H1 (cell line): ENCODE data around the gene FAM184B. TPM values are rescaled to one million over a fixed set of nuclear protein-coding genes. Genes with fewer than 3 reads are reported as not detected.

ENCODE experiments used
- CTCF ChIA-PET: fragments of 300-600 bp; sonication (Branson Sonifier 250); formaldehyde crosslinking; loops from one replicate; lab custom pipeline; 2021; ENCODE audit not compliant: partially characterized antibody; lab: Charles Lee
- POLR2A ChIA-PET: fragments of 300-600 bp; sonication (Branson Sonifier 250); formaldehyde crosslinking; loops from one replicate; lab custom pipeline; 2021; ENCODE audit warnings: inconsistent platforms; ENCODE audit not compliant: partially characterized antibody; lab: Charles Lee
- DNase-seq, 2 experiments: peaks; one replicate each; pipeline versions ENCODE4 v3.0.0 to v3.0.0-alpha.2; 2010 to 2022; ENCODE audit warnings: low spot score in 2 of 2, low read depth in 1 of 2, mixed read lengths in 1 of 2
- FAIRE-seq: peaks from 2 replicates; lab custom pipeline; 2011; peaks lifted over from hg19 to GRCh38; lab: Jason Lieb, UNC
- H2AFZ ChIP-seq: 2 replicates; pipeline ENCODE4 v1.8.1; 2012; ENCODE audit warnings: low read length, inconsistent platforms
- H2AK5ac ChIP-seq: 2 replicates; pipeline ENCODE4 v1.6.1; 2013; ENCODE audit warnings: low read depth, low read length
- H2BK120ac ChIP-seq: replicated peaks from 2 replicates; pipeline ENCODE3; 2013; ENCODE audit warnings: low read depth, low read length, inconsistent platforms
- H2BK12ac ChIP-seq: 2 replicates; pipeline ENCODE4 v1.6.1; 2013; ENCODE audit warnings: low read depth, low read length
- H2BK15ac ChIP-seq: 2 replicates; pipeline ENCODE4 v1.6.1; 2013; ENCODE audit warnings: low read length
- H2BK20ac ChIP-seq: 2 replicates; pipeline ENCODE4 v1.6.1; 2013; ENCODE audit warnings: low read length
- H2BK5ac ChIP-seq: 2 replicates; pipeline ENCODE4 v1.6.1; 2013; ENCODE audit warnings: low read depth, low read length
- H3K14ac ChIP-seq: 2 replicates; pipeline ENCODE4 v1.6.1; 2013; ENCODE audit warnings: inconsistent platforms; ENCODE audit not compliant: insufficient read length
- H3K18ac ChIP-seq: 2 replicates; pipeline ENCODE4 v1.6.1; 2013; ENCODE audit warnings: low read length; ENCODE audit errors: extremely low read depth
- H3K23ac ChIP-seq: 2 replicates; pipeline ENCODE4 v1.6.1; 2013; ENCODE audit warnings: inconsistent platforms; ENCODE audit not compliant: insufficient read length
- H3K23me2 ChIP-seq: 2 replicates; pipeline ENCODE4 v1.6.1; 2013; ENCODE audit warnings: low read depth, low read length
- H3K27ac ChIP-seq: 2 replicates; pipeline ENCODE4 v1.6.1; 2011; ENCODE audit warnings: low read depth, low read length, inconsistent platforms
- H3K27me3 ChIP-seq, 4 experiments: replicated peaks in 1 of 4; 1 replicate in 1 of 4; 2 replicates in 3 of 4; pipeline versions ENCODE4 v1.6.1 to v1.8.1; 2011 to 2013; ENCODE audit warnings: low read length in 3 of 4, mild to moderate bottlenecking in 3 of 4, inconsistent platforms in 2 of 4, mixed read lengths in 2 of 4, moderate library complexity in 1 of 4; ENCODE audit not compliant: control insufficient read depth in 3 of 4, insufficient read depth in 3 of 4; ENCODE audit errors: extremely low read depth in 1 of 4
- H3K36me3 ChIP-seq, 4 experiments: 2 replicates each; pipeline versions ENCODE4 v1.6.1 to v1.8.1; 2011 to 2013; ENCODE audit warnings: mild to moderate bottlenecking in 4 of 4, low read length in 3 of 4, moderate library complexity in 2 of 4, control low read depth in 1 of 4, inconsistent platforms in 1 of 4; ENCODE audit not compliant: insufficient read depth in 4 of 4, control insufficient read depth in 2 of 4
- H3K4ac ChIP-seq: replicated peaks from 2 replicates; pipeline ENCODE3; 2013; ENCODE audit warnings: low read length, low read depth, mixed read lengths, inconsistent platforms; ENCODE audit not compliant: insufficient read length
- H3K4me1 ChIP-seq, 4 experiments: replicated peaks in 1 of 4; 1 replicate in 1 of 4; 2 replicates in 3 of 4; pipeline versions ENCODE4 v1.6.1 to v1.8.1; 2011 to 2013; ENCODE audit warnings: low read length in 3 of 4, inconsistent platforms in 2 of 4, mixed read lengths in 1 of 4; ENCODE audit not compliant: insufficient read depth in 4 of 4, control insufficient read depth in 3 of 4
- H3K4me2 ChIP-seq, 2 experiments: 2 replicates each; pipeline versions ENCODE4 v1.6.1 to v1.8.1; 2011 to 2013; ENCODE audit warnings: low read depth in 2 of 2, low read length in 2 of 2, control low read depth in 1 of 2, inconsistent platforms in 1 of 2, mild to moderate bottlenecking in 1 of 2; ENCODE audit not compliant: insufficient read depth in 1 of 2
- H3K4me3 ChIP-seq, 4 experiments: fragments of 200-600, 300-600 bp in 1 of 4; sonication (generic), shearing (Covaris generic), sonication (Bioruptor Twin) in 1 of 4; 2 replicates each; pipeline versions ENCODE4 v1.5.1 to v1.8.1; 2011 to 2016; ENCODE audit warnings: low read length in 4 of 4, low read depth in 3 of 4, control low read depth in 2 of 4, inconsistent platforms in 2 of 4, mild to moderate bottlenecking in 2 of 4, mixed read lengths in 1 of 4, moderate library complexity in 1 of 4; ENCODE audit not compliant: insufficient read depth in 2 of 4; ENCODE audit errors: extremely low read depth in 1 of 4
- H3K56ac ChIP-seq: replicated peaks from 2 replicates; pipeline ENCODE3; 2013; ENCODE audit warnings: low read depth, mild to moderate bottlenecking, mixed read lengths, low read length, inconsistent platforms; ENCODE audit not compliant: insufficient read length
- H3K79me1 ChIP-seq: 2 replicates; pipeline ENCODE4 v1.6.1; 2013; ENCODE audit warnings: low read depth, low read length, control low read depth
- H3K79me2 ChIP-seq, 2 experiments: 2 replicates each; pipeline versions ENCODE4 v1.6.1 to v1.8.1; 2012 to 2013; ENCODE audit warnings: low read length in 2 of 2, mild to moderate bottlenecking in 2 of 2, inconsistent platforms in 1 of 2; ENCODE audit not compliant: insufficient read depth in 2 of 2, control insufficient read depth in 1 of 2
- H3K9ac ChIP-seq, 4 experiments: replicated peaks in 1 of 4; 1 replicate in 1 of 4; 2 replicates in 3 of 4; pipeline versions ENCODE4 v1.6.1 to v1.8.1; 2011 to 2013; ENCODE audit warnings: low read depth in 3 of 4, low read length in 3 of 4, control low read depth in 2 of 4, mild to moderate bottlenecking in 2 of 4, moderate library complexity in 2 of 4, inconsistent platforms in 1 of 4; ENCODE audit errors: extremely low read depth in 1 of 4
- H3K9me3 ChIP-seq, 2 experiments: 2 replicates each; pipeline versions ENCODE4 v1.6.1 to v1.8.1; 2012 to 2013; ENCODE audit warnings: mild to moderate bottlenecking in 2 of 2, moderate library complexity in 2 of 2, control low read depth in 1 of 2, inconsistent platforms in 1 of 2, low read depth in 1 of 2, low read length in 1 of 2, mixed read lengths in 1 of 2; ENCODE audit not compliant: insufficient read depth in 2 of 2
- H4K20me1 ChIP-seq, 2 experiments: replicated peaks in 1 of 2; 2 replicates each; pipeline versions ENCODE3 to v1.8.1; 2011 to 2013; ENCODE audit warnings: inconsistent platforms in 2 of 2, low read length in 2 of 2, mild to moderate bottlenecking in 1 of 2; ENCODE audit not compliant: insufficient read depth in 2 of 2, control insufficient read depth in 1 of 2
- H4K5ac ChIP-seq: 2 replicates; pipeline ENCODE4 v1.6.1; 2013; ENCODE audit warnings: low read length, low read depth, mixed read lengths, inconsistent platforms; ENCODE audit not compliant: insufficient read length
- H4K8ac ChIP-seq: 2 replicates; pipeline ENCODE4 v1.8.0; 2013; ENCODE audit warnings: mild to moderate bottlenecking, moderate library complexity, low read length, inconsistent platforms; ENCODE audit not compliant: insufficient read depth; ENCODE audit errors: extremely low read depth
- H4K91ac ChIP-seq: replicated peaks from 2 replicates; pipeline ENCODE3; 2013; ENCODE audit warnings: low read length, mixed read lengths, inconsistent platforms; ENCODE audit not compliant: insufficient read length
- CBX8 ChIP-seq: fragments of 300-800, 300-1000 bp; sonication (generic); IDR thresholded peaks from 2 replicates; pipeline ENCODE4 v1.7.1; 2016; ENCODE audit warnings: low read depth, low read length, borderline replicate concordance
- GTF2F1 ChIP-seq: IDR thresholded peaks from 2 replicates; pipeline ENCODE4 v1.6.1; 2012; ENCODE audit warnings: low read depth, low read length, improper control_type of control experiment, borderline replicate concordance
- RAD21 ChIP-seq, 2 experiments: IDR thresholded peaks in 1 of 2; conservative IDR thresholded peaks in 1 of 2; 2 replicates each; pipeline ENCODE4 v1.6.1; 2011; ENCODE audit warnings: low read depth in 2 of 2, low read length in 2 of 2, improper control_type of control experiment in 1 of 2, inconsistent platforms in 1 of 2, mild to moderate bottlenecking in 1 of 2, moderate library complexity in 1 of 2
- RBBP5 ChIP-seq: IDR thresholded peaks from 2 replicates; pipeline ENCODE4 v1.7.1; 2012; ENCODE audit warnings: low read depth, mild to moderate bottlenecking, inconsistent platforms, low read length, moderate library complexity, borderline replicate concordance
- RFX5 ChIP-seq: IDR thresholded peaks from 2 replicates; pipeline ENCODE4 v1.6.1; 2011; ENCODE audit warnings: low read depth, low read length, improper control_type of control experiment, borderline replicate concordance
- SIRT6 ChIP-seq: IDR thresholded peaks from one replicate; pipeline ENCODE4 v1.7.1; 2012; ENCODE audit warnings: low read length, inconsistent platforms
- SP4 ChIP-seq: IDR thresholded peaks from 2 replicates; pipeline ENCODE4 v1.6.1; 2012; ENCODE audit warnings: low read length, inconsistent platforms
- SUZ12 ChIP-seq: fragments of 200-600 bp; sonication (generic); IDR thresholded peaks from 2 replicates; pipeline ENCODE4 v1.6.1; 2012; ENCODE audit warnings: mild to moderate bottlenecking, inconsistent platforms, low read length, moderate library complexity, mixed read lengths
- TEAD4 ChIP-seq: IDR thresholded peaks from 2 replicates; pipeline ENCODE4 v1.6.1; 2012; ENCODE audit warnings: low read depth, low read length, inconsistent platforms, mixed read lengths
- ZNF274 ChIP-seq: IDR thresholded peaks from 2 replicates; pipeline ENCODE4 v1.7.0; 2012; ENCODE audit warnings: low read length, borderline replicate concordance; ENCODE audit errors: extremely low read depth
- WGBS, 2 experiments: shearing (Covaris generic) in 1 of 2; methylation state at CpG; one replicate each; pipeline versions ENCODE4 v1.1.6 to v1.1.7; 2013 to 2015; ENCODE audit warnings: low lambda C conversion rate in 2 of 2, mixed read lengths in 2 of 2, inconsistent platforms in 1 of 2, low coverage in 1 of 2, missing lambda C conversion rate in 1 of 2; ENCODE audit not compliant: insufficient replicate concordance in 2 of 2, insufficient coverage in 1 of 2, insufficient read length in 1 of 2; ENCODE audit errors: extremely low coverage in 1 of 2, missing lambda C conversion rate in 1 of 2; 5-methylcytosine and 5-hydroxymethylcytosine counted together
- polyA plus RNA-seq, 7 experiments: library from polyadenylated mRNA; depleted of rRNA in 3 of 7; stranded (reverse) in 5 of 7; unstranded in 2 of 7; fragments of >200 nt in 5 of 7; fragments of 200-250 nt in 2 of 7; gene quantifications; 1 replicate in 5 of 7; 2 replicates in 1 of 7; 4 replicates in 1 of 7; pipeline versions ENCODE4 v1.2.1 to v1.2.3, GENCODE V29; 2011 to 2013; ENCODE audit warnings: missing spikeins in 2 of 7, mixed read lengths in 2 of 7
- total RNA-seq: library from RNA; stranded (reverse); fragmentation: NEBNext Ultra II Directional; extraction: Animal tissue kit (Norgen Biotek cat#: 25700); gene quantifications from 2 replicates; pipeline ENCODE4 v1.2.1, GENCODE V29; 2021
- TF ChIP-seq, protein P1 (sequence below): IDR thresholded peaks from 2 replicates; pipeline ENCODE4 v1.6.1; 2012; ENCODE audit warnings: inconsistent platforms

FAM184B gene
- total and polyA plus RNA-seq, 2 of the 8 experiments (the other 6 are each of a cell fraction or from before 2014, with no cell fraction given): 0.05 to 0.39 TPM

DNA sequence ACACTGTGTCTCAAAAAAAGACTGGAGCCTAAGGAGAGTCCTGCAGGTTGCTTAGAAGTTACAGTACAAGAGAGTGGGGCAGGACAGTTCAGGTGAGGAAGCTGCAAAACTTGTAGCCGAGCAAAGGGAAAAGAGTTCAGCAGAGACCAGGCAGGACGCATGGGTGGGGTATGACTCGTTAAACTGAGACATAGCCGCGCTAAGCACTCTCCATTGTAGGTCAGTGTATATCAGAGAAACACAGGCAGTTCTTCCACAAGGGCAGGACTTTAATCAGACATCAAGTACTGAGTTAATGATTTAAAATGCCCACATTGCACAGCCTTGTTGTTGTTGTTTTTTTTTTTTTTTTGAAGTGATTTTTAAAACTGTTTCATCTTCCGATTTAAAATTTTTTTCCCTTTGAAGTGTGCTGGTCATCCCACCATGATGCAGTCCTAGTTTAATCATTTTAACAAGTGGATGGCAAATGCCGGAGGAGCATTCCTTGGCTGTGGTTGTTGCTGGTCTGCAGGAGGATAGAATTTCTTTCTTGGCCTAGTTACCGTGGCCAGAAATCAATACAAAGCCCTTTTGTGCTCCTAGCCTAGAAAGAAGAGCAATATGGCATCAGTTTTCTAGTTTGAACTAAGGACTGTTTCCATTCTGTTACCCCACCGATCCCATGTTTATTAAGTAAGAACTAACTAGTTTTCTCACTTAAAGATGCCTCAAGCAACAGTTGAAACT lies 194.2 kb downstream of the FAM184B start:
- Histone ChIP-seq H3K4me2 (no peak overlapping the region), H2AFZ (no peak overlapping the region), H3K4ac (no peak overlapping the region), H4K8ac (no peak overlapping the region), H3K27me3 (no peaks in the 10 kb centered on the region), H2AK5ac (no peak overlapping the region), H4K20me1 (peaks cover 0 to 2% of the 10 kb centered on the region in 2 experiments), H2BK20ac (no peak overlapping the region), H2BK5ac (no peak overlapping the region), H3K9me3 (no peaks in the 10 kb centered on the region), H3K23ac (no peak overlapping the region), H3K79me1 (no peaks in the 10 kb centered on the region), H3K4me3 (no peak overlapping the region), H2BK15ac (no peak overlapping the region), H3K9ac (no peak overlapping the region; a peak in 1 of 7 replicates), H4K5ac (no peak overlapping the region), H3K14ac (no peak overlapping the region), H3K27ac (no peak overlapping the region), H3K4me1 (no peaks in the 10 kb centered on the region; a peak in 1 of 7 replicates), H2BK12ac (no peak overlapping the region), H3K36me3 (peaks cover 2 to 54% (median 28%) of the 10 kb centered on the region in 4 experiments; a peak in 7 of 8 replicates), H4K91ac (no peak overlapping the region), H3K79me2 (no peaks in the 10 kb centered on the region), H3K23me2 (no peaks in the 10 kb centered on the region), H3K56ac (no peak overlapping the region), H3K18ac (no peak overlapping the region), H2BK120ac (no peak overlapping the region)
- ChIA-PET POLR2A (interaction anchor here (0.6 kb wide), 1 partner anchor 66 kb away, joined by 3 read pairs; no protein-coding TSS in a partner anchor), CTCF (interaction anchor here (0.7 to 1.3 kb wide), 4 partner anchors 10 to 184 kb away, joined by 3 to 4 read pairs (median 3); no protein-coding TSS in a partner anchor)
- WGBS, 2 experiments: 85% methylated on average over 9 of the region's 9 CpGs; no CpG with 5 or more reads in 1 of the 2 experiments
- no peak for DNase-seq
- no peak for FAIRE-seq
- TF ChIP-seq CBX8 (no peak), SIRT6 (no peak), RAD21 (IDR thresholded peaks at IDR 0.05 in 1 of 2, conservative IDR thresholded peaks at IDR 0.05 in 1 of 2; ENCODE audit: low read depth in 2 of 2, low read length in 2 of 2) (no peak), SUZ12 (no peak), RBBP5 (no peak), GTF2F1 (no peak), SP4 (no peak), RFX5 (no peak), TEAD4 (no peak), ZNF274 (no peak)
- TF ChIP-seq, protein P1, sequence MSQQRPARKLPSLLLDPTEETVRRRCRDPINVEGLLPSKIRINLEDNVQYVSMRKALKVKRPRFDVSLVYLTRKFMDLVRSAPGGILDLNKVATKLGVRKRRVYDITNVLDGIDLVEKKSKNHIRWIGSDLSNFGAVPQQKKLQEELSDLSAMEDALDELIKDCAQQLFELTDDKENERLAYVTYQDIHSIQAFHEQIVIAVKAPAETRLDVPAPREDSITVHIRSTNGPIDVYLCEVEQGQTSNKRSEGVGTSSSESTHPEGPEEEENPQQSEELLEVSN: no peak
